ENCODE data around the gene JPT2.
A peak's percentile ranks its signal among the peaks of the same experiment; 100 is the strongest.

Gene JPT2, protein sequence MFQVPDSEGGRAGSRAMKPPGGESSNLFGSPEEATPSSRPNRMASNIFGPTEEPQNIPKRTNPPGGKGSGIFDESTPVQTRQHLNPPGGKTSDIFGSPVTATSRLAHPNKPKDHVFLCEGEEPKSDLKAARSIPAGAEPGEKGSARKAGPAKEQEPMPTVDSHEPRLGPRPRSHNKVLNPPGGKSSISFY

GRCh38 chr16:1677942-1678499 lies at the start of gene JPT2:
Gene JPT2, plus strand, starts transcription at chr16:1678279. Its CDS starts 34 bp downstream, at chr16:1678313.
- peak; percentile 97 for DNase-seq (ENCODE audit: low read depth)
- TF ChIP-seq, protein P1, sequence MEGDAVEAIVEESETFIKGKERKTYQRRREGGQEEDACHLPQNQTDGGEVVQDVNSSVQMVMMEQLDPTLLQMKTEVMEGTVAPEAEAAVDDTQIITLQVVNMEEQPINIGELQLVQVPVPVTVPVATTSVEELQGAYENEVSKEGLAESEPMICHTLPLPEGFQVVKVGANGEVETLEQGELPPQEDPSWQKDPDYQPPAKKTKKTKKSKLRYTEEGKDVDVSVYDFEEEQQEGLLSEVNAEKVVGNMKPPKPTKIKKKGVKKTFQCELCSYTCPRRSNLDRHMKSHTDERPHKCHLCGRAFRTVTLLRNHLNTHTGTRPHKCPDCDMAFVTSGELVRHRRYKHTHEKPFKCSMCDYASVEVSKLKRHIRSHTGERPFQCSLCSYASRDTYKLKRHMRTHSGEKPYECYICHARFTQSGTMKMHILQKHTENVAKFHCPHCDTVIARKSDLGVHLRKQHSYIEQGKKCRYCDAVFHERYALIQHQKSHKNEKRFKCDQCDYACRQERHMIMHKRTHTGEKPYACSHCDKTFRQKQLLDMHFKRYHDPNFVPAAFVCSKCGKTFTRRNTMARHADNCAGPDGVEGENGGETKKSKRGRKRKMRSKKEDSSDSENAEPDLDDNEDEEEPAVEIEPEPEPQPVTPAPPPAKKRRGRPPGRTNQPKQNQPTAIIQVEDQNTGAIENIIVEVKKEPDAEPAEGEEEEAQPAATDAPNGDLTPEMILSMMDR (IDR thresholded peaks at IDR 0.05; ENCODE audit: low read length, missing control alignments) = no peak
- peak within 1 kb of the TSS; percentile 73 for H3K4me3 ChIP-seq (replicated peaks; ENCODE audit: low read depth, low read length)

- DNase-seq (ENCODE audit: low read depth) = no peak
- TF ChIP-seq, protein P1 (IDR thresholded peaks at IDR 0.05; ENCODE audit: low read length, missing control alignments) = no peak
- no peak overlapping the region for H3K4me3 ChIP-seq (replicated peaks; ENCODE audit: low read depth, low read length)
Observed at GRCh38 chr16:1630450-1631213, 47.4 kb upstream of the JPT2 start.

DNA sequence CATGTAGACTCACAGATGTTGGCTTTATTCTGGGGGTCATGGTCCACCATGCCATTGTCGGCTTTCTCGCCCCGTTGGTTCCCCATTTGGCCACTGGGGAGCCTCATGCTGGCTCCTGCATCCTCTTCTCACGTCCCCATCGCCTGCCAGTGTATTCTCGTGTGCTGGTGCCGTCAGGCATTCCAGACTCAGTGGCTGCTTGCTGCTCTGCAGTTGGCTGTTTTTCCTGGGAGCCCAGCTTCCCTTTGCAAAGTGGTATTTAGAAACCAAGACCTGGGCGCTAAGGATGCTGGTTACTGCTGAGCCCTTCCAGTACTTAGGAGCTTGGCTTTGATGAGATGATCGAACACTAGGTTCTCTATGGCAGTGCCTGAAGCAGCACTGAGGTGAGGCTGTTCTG lies 46.8 kb upstream of the JPT2 start:
- TF ChIP-seq, protein P1 (IDR thresholded peaks at IDR 0.05; ENCODE audit: low read length, missing control alignments) = no peak
- DNase-seq (ENCODE audit: low read depth) = no peak
- H3K4me3 ChIP-seq (replicated peaks; ENCODE audit: low read depth, low read length) = no peak overlapping the region

DNA sequence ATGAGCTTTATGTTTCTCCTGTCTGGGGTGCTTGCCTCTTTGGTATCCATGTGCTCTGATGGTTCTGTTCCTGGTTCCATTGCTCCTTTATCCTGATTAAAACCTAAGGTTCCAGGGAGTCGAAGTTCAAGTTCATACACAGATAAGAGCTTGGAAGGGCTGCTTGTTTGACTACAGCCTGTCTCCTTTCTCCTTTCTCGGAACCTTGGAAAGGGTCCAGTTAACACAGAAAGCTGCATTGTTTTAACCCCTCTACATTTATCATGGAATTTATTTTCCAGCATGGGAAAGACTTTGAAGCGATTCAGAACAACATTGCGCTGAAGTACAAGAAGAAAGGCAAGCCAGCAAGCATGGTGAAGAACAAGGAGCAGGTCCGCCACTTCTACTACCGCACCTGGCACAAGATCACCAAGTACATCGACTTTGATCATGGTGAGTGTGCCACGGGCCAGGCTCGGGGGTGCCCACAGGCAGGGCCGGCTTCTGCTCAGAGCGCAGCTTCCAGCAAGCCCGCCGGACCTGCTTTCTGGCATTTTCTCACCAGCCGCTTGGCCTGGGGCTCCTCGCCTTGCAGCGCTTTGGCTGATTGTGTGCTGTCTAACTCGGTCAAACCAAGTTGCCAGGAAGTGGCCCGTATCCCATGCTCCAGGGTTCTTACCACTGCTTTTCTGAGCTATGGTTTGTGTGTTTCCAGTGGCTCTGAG lies 46.0 kb upstream of the JPT2 start:
- DNase-seq (ENCODE audit: low read depth) = peak; percentile 28
- TF ChIP-seq, protein P1 (IDR thresholded peaks at IDR 0.05; ENCODE audit: low read length, missing control alignments) = no peak
- H3K4me3 ChIP-seq (replicated peaks; ENCODE audit: low read depth, low read length) = no peak overlapping the region

DNA sequence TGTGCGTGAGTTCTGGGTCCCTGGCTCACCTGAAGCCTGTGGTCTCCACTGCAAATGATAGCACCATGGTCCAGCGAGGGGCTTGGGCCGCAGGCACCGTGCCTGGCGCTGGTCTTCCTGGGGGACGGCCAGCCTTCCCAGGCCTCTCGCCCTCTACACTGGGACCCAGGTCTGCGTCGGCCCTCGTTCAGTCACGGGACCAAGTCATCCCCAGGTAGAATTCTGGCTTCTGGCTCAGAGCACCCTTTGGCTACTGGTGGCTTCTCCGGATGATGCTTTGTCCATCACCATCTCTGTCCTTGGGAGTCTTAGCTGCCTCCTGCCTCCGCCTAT lies 45.5 kb upstream of the JPT2 start:
- TF ChIP-seq, protein P1 (IDR thresholded peaks at IDR 0.05; ENCODE audit: low read length, missing control alignments) = no peak
- no peak for DNase-seq (ENCODE audit: low read depth)
- H3K4me3 ChIP-seq (replicated peaks; ENCODE audit: low read depth, low read length) = no peak overlapping the region

GRCh38 chr16:1633310-1633709 lies 44.8 kb upstream of the JPT2 start:
- TF ChIP-seq, protein P1 (IDR thresholded peaks at IDR 0.05; ENCODE audit: low read length, missing control alignments) = no peak
- no peak overlapping the region for H3K4me3 ChIP-seq (replicated peaks; ENCODE audit: low read depth, low read length)
- no peak for DNase-seq (ENCODE audit: low read depth)

Measured in fibroblast of pulmonary artery (primary cell).